NCI-H748 (cell line): ENCODE data around the gene GNB5.
A peak's percentile ranks its signal among the peaks of the same experiment; 100 is the strongest.
"Not testable (repeated sequence)": the region's sequence is repeated elsewhere in the genome, so short reads cannot be mapped to it uniquely, and the experiment has no call there.

Experiments
- DNase-seq: peaks from one replicate; lab custom pipeline; 2025; ENCODE audit not compliant: unreplicated experiment; lab: John Stamatoyannopoulos, UW

GNB5 gene

GRCh38 chr15:52191207-52191606 is at the start of gene GNB5:
Gene GNB5 (minus strand): TSS chr15:52191392. CDS start chr15:52184676, 6,716 bp downstream.
- no peak for DNase-seq

GRCh38 chr15:52240166-52240565 is 49.0 kb upstream of the GNB5 start:
- DNase-seq = no peak

- DNase-seq = not testable (repeated sequence)
Observed at GRCh38 chr15:52238989-52239525, 47.9 kb upstream of the GNB5 start.

- DNase-seq = no peak
Observed at GRCh38 chr15:52238149-52238548, 47.0 kb upstream of the GNB5 start.

- DNase-seq = no peak
Observed at GRCh38 chr15:52236013-52236412, 44.8 kb upstream of the GNB5 start.

DNA sequence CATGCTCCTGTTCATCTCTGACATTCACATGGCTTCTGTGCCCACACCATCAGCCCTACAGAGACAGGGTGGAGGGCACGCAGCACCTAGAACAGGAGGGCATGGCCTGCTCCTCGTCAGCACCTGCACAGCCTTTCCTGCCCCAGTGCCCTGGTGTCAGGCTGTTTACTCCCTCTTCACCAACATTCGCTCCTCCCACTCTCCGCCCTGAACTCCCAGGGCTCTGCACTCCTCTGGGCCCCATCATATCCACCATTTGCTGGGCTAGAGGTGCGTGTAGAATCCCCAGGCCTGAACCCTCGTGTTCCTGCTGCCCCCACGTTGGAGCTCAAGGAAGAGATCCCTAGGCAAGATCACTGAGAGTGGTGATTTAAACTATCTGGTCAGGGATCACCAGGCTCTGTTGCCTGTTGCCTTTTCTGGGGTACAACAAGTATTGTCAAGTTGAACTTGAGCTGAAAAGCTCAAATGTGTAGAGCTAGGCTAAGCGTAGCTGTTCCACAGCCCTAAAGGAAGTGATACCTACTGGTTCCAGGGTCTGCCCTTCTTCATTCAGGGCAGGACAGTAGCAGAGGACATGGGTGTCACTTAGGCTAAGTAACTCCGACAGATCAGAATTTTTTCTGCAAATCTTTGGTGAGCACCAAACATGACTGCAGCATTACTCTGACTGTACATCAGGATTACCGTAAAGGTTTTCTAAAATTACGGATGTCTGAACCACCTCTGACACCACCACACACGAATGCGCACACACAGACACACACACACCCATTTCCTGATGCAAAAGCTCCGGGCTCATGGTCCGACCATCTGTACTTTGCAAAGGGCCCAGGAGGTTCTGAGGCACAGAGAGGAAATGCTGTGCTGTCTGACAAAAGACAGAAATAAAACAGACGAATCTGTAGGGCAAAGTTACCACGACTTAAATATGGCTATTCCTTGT is 43.7 kb upstream of the GNB5 start:
- DNase-seq = no peak

DNA sequence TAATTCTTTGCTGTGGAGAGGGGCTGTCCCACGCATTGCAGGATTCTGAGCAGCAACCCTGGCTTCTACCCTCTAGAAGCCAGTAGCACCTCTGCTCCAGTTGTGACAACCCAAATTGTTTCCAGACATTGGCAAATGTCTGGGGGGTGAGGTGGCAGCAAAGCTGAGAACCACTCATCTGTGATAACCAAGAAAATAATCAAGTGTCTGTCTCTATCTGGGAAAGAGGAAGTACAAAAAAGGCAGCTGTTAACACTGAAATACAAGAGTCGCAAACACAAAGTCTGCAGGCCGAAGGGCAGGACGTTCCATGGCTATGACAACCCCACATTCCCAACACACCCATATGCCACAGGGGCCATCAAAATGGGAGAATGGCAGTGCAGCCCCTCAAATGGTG is 42.2 kb upstream of the GNB5 start:
- no peak for DNase-seq

- no peak for DNase-seq
Observed at GRCh38 chr15:52232327-52232726, 41.1 kb upstream of the GNB5 start.

DNA sequence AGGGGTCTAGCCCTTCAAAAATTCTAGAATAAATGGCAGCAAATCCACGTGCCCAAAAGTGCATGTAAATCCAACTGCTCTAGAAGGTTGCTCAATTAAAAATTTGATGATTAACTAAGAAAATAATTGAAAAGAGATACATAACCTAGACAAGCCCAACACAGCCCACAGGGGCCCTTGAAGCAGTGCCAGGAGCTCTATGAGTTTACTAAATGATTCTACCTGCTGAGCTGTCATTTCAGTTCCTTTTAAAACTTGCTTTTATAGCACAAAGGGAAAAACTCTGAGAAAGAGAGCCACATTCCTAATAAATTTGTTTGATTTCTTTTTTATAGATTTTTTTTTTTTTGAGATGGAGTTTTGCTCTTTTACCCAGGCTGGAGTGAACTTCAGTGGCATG is 38.9 kb upstream of the GNB5 start:
- DNase-seq = no peak

- DNase-seq = no peak
Observed at GRCh38 chr15:52228921-52229320, 37.7 kb upstream of the GNB5 start.

DNA sequence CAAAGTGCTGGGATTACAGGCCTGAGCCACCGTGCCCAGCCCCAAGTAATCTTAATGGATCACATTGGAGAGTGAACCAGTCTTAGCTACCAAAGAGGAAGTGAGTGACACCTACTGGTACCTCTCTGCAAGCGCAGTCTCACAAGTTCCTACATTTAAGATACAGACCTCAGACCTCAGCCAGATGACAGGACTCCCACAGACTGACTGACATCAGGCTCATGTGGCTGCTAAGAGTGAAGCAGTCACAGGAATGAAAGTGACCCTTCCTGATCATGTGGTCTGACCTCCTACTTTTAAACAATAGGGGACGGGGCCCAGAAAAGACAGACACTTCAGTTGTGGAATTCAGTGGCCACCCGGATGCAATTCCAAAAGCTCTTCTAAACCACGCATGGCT is 36.3 kb upstream of the GNB5 start:
- DNase-seq = peak; percentile 51

DNA sequence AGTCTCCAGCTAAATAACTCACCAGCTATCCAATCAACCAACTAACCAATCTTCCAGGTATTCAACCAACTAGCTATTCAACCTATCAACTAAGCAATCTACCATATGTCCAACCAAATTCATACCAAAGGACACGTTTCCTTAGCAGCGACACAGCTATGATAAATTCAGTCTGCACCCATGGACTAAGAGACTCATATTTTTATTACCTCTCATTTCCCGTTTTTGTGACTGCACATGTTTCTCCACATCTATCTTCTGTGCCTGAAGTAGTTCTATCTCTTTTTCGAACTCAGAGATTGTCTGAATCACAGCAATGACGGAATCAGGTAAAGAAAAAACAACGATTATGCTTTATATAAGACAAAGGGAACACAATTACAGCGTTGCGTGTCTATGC is 34.0 kb upstream of the GNB5 start:
- no peak for DNase-seq

- no peak for DNase-seq
Observed at GRCh38 chr15:52224211-52224610, 33.0 kb upstream of the GNB5 start.

DNA sequence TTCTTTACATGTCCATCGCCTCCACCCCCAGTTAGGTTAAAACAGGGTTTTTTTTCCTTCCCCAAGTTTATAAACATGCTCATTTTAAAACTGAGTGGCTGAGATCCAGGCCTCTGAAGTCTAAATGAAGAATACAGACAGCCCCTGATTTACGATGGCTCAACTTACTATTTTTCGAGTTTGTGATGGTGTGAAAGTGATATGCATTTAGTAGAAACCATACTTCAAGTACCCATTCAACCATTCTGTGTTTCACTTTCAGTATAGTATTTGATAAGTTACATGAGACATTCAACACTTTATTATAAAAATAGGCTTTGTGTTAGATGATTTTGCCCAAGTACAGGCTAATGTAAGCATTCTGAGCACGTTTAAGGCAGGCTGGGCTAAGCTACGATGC is 30.5 kb upstream of the GNB5 start:
- DNase-seq = no peak

DNA sequence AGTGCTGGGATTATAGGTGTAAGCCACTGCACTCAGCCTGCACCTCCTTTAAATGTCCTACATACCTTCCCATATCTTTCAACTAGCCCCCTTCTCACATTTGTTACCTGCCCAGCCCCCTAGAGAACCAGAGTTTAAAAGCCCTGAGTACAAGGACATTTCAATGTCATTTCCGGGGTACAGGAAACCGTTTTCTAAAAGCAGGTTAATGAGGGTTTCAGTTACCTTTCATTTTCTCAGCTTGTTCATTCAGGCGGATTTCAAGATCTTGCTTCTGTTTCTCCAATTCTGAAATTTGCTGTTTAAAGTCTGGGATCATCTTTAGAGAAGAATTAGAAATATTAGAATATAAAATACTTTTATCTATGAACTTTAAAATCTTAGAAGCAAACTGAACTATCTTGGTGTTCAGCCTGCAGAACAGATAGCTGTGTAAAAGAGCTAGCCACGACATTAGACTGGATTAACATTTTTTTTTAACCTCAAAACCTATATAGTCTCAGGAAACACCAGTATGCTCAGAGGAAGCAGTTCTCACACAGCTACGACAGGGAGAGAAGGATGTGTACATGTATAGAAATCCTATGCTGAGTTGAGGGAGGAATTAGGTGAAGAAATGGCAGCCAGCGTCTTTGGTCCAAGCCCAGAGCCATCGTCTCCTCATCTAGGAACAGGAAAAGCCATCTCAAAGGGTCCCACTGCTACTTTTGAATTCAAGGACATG is 29.9 kb upstream of the GNB5 start:
- no peak for DNase-seq

DNA sequence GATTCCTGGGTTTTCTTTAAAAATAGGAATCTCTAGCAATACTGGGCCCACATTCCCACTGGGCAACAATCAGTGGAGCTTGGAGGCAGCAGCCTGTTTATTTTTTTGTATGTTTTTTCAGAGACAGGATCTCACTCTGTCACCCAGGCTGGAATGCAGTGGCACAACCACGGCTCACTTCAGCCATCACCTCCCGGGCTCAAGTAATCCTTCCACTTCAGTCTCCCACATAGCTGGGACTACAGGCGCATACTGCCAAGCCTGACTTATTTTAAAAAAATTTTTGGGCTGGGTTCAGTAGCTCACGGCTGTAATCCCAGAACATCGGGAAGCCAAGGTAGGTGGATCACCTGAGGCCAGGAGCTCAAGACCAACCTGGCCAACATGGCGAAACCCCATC is 29.1 kb upstream of the GNB5 start:
- no peak for DNase-seq

DNA sequence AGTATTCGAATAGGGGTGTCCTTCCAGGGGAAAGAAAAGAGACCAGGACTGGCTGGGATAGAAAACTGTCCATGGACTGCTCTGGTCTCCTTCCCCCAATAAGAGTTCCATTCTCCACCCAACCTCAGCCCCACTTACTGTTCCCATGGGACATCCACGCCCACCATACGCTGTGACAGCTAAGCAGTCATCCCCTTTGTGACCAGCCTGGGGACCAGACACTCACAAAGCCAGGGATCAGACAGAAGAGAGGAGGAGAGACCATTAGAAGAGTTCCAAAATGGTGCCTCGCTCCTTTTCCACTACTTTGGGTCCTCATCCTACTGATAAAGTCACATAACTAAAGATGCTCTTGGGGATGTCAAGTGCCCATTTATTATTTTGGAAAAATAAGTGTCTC is 27.6 kb upstream of the GNB5 start:
- no peak for DNase-seq

- no peak for DNase-seq
Observed at GRCh38 chr15:52218371-52218770, 27.2 kb upstream of the GNB5 start.

GRCh38 chr15:52217186-52217585 is 26.0 kb upstream of the GNB5 start:
- DNase-seq = no peak

GRCh38 chr15:52214553-52214952 is 23.4 kb upstream of the GNB5 start:
- DNase-seq = no peak

DNA sequence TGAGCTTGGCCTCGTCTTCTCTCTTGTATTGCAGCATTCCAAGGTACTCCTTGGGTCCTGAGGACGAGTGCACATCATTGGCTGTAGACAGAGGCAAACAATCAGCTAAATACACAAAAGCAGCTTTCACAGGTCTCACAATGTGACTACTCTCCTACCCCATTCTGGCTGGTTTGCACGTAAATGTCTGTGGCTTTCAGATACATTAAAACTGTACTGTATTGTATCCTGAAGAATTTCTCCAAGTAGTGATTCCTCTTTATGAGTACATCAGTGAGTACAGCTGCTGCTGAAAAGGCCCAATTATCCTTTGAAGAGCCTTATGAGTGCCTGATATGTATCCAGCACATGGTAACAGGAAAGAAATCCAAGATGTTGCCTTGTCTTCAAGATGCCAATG is 22.0 kb upstream of the GNB5 start:
- no peak for DNase-seq
